ENCODE data around the gene CENPV. TPM values are rescaled to one million over a fixed set of nuclear protein-coding genes. Genes with fewer than 3 reads are reported as not detected.

Gene CENPV
- total RNA-seq, 1 donor from 2014 or later = 91.3 TPM

DNA sequence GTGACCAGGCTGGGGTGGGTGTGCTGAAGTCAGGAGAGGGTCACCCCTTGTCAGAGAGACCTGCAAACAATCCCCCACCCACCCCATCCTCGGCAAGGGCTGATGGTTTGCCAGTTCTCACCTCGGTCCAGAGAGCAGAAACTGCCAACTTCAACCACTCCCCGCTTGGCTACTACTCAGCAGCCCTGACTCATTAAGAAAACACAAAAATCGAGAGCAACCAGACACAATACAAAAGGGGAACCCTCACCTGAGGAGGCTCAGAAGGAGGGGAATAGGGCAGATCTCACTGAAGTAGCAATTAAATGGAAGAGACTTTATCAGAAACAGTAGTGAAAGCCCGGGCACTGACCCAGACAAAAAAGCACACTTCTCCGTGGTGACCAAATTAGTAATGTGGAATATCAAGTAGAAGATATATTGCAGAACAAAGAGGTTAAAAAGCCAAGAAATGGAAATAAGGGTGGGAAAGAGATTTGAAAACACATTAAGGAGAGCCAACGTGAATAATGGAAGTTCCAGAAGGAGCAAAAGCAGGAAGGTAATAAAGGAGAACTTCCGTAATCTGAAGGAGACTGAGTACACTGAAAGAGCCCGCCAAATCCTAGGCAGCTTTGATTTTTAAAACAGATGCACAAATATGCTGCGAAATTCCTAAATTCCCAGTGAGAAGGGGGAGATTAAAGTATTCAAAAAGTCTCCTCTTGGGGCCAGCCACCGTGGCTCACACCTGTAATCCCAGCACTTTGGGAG is 23.6 kb downstream of the CENPV start:
- TF ChIP-seq CTCF (conservative IDR thresholded peaks at IDR 0.05; ENCODE audit: low read depth, low read length) = no peak
- no peak for DNase-seq (ENCODE audit: low read depth)
- no peak overlapping the region for H3K4me3 ChIP-seq (ENCODE audit: low read depth, low read length)

GRCh38 chr17:16328997-16329396 is 24.3 kb downstream of the CENPV start:
- TF ChIP-seq CTCF (conservative IDR thresholded peaks at IDR 0.05; ENCODE audit: low read depth, low read length) = peak; percentile 8
- DNase-seq (ENCODE audit: low read depth) = no peak
- H3K4me3 ChIP-seq (ENCODE audit: low read depth, low read length) = no peak overlapping the region

GRCh38 chr17:16327018-16327417 is 26.3 kb downstream of the CENPV start:
- no peak overlapping the region for H3K4me3 ChIP-seq (ENCODE audit: low read depth, low read length)
- no peak for TF ChIP-seq CTCF (conservative IDR thresholded peaks at IDR 0.05; ENCODE audit: low read depth, low read length)
- no peak for DNase-seq (ENCODE audit: low read depth)

DNA sequence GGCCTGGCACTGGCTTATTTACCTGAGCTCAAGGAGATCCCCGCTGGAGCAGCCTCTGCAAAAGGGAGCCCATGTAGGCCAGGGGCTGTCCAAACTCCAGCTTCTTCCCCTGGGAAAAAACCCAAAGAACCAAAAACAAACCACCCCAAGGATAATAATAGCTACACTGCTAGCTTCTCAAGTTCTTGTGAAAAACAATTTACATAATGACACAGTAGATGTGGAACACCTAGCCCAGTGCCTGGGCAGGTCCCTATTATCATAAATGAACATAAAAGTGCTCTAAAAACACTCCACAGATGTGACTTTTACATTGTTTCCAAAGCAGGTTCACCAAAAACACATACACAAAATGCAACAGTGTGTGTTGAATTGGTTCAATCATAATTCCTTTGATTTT is 27.3 kb downstream of the CENPV start:
- H3K4me3 ChIP-seq (ENCODE audit: low read depth, low read length) = no peak overlapping the region
- no peak for TF ChIP-seq CTCF (conservative IDR thresholded peaks at IDR 0.05; ENCODE audit: low read depth, low read length)
- DNase-seq (ENCODE audit: low read depth) = no peak

GRCh38 chr17:16322636-16323035 is 30.6 kb downstream of the CENPV start:
- no peak for TF ChIP-seq CTCF (conservative IDR thresholded peaks at IDR 0.05; ENCODE audit: low read depth, low read length)
- H3K4me3 ChIP-seq (ENCODE audit: low read depth, low read length) = no peak overlapping the region
- DNase-seq (ENCODE audit: low read depth) = no peak

DNA sequence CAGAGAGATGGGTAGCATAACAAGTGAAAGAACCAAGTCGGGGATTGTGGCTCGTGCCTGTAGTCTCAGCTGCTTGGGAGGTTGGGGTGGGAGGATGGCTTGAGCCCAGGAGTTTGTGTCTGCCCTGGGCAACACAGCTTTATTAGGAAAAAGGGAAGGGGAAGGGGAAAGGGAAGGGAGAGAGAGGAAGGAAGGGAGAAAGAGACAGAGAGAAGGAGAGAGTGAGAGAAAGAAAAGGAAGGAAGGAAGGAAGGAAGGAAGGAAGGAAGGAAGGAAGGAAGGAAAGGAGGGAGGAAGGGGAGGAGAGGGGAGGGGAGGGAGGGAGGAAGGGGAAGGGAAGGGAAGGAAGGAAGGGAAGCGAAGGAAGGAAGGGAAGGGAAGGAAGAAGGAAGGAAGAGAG is 33.3 kb downstream of the CENPV start:
- TF ChIP-seq CTCF (conservative IDR thresholded peaks at IDR 0.05; ENCODE audit: low read depth, low read length) = no peak
- H3K4me3 ChIP-seq (ENCODE audit: low read depth, low read length) = no peak overlapping the region
- no peak for DNase-seq (ENCODE audit: low read depth)

DNA sequence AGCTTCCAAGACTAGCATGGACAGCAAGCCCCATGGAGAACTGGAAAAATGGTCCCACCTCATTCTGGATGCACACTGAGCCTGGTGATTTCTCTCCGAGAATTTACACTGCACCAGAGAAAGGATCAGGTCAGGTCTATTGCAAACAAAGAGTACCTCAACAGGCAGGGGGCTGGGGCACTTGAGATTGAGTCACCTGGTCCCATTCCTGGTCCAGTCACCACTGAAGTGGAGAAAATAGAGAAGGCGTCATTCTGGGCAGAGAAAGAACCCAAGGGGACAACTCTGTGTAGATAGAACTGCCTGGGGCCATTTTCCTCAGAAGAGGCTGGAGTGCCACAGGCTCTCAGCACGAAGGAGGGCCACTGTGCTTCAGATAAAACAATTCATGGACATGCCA is 38.4 kb downstream of the CENPV start:
- no peak for DNase-seq (ENCODE audit: low read depth)
- no peak for TF ChIP-seq CTCF (conservative IDR thresholded peaks at IDR 0.05; ENCODE audit: low read depth, low read length)
- H3K4me3 ChIP-seq (ENCODE audit: low read depth, low read length) = no peak overlapping the region

Measured in epithelial cell of proximal tubule (primary cell).